GM18909 (cell line): Measurements from ENCODE around the gene MEF2A.

ENCODE experiments used
- ATAC-seq: cut with Tn5 transposase; IDR thresholded peaks from one replicate; pipeline ENCODE4 v1.9.1; 2021; ENCODE audit warnings: mild to moderate bottlenecking; ENCODE audit not compliant: unreplicated experiment, poor library complexity

The MEF2A gene

DNA sequence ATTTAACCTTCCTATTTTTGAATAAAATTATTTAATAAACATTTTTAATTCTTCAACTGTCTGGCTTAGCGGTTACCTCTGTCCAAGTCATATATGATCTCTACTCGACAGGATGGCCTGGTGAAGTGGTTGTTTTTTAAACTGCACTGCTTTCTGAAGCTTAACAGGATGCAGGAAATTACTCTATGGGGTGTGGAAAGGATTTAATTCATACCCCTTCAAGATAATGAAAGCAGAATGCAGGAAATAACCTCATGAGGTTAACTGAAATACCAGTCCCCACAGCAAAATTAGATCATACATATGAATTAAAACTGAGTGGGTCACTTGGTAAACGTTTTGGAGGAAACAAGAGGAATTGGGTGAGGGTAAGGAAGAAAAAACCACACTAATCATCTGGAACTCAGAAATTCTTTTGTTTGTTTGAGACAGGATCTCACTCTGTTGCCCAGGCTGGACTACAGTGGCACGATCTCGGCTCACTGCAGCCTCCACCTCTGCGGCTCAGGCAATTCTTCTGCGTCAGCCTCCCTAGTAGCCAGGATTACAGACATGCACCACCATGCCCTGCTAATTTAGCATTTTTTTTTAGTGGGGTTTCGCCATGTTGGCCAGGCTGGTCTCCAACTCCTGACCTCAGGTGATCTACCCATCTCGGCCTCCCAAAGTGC is 117.4 kb downstream of the MEF2A start:
- no peak for ATAC-seq

DNA sequence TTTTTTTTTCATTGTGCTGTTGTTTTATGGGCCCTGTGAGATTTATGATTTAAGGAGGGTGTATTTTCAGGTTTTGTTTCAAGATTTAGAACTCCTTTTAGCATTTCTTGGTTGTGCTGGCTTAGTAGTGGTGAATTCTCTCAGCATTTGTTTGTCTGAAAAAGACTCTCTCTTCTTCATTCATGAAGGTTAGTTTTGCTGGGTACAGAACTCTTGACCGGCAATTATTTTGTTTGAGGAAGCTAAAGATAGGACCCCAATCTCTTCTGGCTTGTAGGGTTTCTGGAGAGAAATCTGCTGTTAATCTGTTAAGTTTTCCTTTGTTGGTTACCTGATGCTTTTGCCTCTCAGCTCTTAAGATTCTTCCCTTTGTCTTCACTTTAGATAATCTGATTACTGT is 120.5 kb downstream of the MEF2A start:
- no peak for ATAC-seq

DNA sequence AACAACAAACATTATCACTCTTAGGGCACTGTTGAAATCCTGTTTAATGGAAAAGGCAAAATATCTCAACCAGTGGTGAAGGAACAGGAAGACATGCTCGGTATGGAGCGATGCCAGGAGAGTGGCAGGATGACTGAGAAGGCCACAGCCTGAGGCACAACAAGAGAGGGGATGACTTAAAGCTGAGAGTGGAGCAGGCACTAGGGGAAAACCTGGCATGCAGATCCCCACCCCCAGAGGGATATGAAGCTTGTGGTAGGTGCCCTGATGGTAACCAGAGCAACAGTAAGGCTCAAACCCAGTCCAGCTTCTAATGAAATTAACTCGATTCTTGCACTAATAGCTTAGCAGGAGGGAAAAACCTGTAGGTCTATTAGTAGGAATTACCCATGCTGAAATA is 127.0 kb downstream of the MEF2A start:
- ATAC-seq: no peak

DNA sequence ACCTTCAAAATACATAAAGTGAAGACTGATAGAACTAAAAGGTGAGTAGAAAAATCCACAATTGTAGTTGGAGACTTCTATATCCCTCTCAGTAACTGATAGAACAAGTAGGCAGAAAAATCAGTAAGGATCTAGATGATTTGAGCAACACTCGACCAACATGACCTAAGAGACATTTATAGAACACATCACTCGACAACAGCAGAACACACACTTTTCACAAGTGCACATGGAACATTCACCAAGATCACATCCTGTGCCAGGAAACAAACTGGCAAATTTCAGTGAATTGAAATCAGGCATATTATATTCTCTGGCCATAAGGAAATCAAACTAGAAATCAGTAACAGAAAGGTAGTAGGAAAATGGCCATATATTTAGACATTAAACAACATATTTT is 130.3 kb downstream of the MEF2A start:
- no peak for ATAC-seq

DNA sequence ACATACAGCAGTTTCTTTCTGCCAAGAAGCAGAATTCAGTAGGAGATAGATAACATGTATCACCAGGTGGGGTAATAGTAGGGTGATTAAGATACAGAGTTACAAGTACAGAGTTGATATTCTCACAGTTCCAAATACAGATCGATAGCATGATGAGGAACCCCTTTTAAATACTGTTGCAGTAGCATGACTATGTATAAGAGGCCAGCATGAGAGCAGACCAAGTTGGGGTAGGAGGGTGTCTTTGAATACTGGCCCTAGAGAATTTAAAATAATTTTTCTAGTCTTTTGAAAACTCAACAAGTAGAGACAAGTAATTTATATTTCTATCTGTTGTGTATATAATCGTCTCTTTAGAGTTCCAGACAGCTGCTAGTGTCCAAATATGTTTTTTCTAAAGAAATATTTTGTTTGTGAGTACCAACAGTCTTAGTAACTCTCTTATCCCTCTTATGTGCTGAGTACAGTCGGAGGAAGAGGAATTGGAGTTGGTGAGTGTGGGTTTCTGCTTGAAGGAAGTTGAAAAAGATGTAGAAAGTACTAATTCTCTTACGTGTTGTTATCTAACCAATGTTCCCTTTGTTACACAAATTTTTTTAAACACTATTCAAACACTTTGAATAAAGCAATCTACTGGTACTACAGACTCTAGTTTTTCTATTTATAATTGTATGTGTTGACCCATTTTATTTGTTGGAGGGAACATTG is 137.3 kb downstream of the MEF2A start:
- ATAC-seq: peak; percentile 17

DNA sequence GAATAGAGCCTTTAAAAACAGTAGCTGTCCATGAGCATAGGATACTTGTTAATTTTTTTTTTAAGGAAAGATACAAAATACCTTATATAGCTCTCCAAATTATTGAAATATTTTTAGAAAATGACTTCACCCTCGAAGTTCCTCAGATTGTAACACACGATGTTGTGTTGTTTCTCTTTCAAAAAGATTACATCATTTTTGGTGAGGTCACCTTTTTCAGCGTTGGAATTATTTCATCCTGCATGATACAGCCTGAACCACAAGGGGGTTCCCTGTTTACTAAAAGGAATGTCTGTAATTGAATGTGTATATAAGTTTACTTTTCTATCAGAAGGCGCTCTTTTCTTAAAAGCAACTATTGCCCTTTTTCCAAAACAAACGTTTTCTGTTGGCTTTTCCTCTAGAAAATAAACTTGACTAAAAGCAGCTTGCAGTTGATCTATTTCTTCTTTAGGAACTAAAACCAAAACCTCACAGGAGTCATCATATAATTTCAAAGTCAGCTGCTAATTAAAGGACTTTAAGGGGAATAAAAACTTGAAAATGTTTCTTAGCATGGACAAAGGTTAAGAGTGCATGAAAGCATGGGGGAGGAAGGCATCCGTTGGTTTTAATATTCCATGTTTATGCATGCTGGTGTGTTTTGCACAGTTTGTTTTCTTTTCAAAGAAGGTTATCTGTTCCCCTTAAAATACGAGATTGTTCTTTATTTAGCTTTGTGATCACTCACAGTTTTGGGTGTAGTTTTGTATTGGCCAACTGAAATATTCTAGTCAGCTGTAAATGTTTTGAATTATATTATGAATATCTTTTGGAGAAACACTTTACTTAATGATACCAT is 138.0 kb downstream of the MEF2A start:
- peak; percentile 59 for ATAC-seq

- peak; percentile 73 for ATAC-seq
These were observed 138.7 kb downstream of the MEF2A start for GRCh38 chr15:99704444-99704838.

DNA sequence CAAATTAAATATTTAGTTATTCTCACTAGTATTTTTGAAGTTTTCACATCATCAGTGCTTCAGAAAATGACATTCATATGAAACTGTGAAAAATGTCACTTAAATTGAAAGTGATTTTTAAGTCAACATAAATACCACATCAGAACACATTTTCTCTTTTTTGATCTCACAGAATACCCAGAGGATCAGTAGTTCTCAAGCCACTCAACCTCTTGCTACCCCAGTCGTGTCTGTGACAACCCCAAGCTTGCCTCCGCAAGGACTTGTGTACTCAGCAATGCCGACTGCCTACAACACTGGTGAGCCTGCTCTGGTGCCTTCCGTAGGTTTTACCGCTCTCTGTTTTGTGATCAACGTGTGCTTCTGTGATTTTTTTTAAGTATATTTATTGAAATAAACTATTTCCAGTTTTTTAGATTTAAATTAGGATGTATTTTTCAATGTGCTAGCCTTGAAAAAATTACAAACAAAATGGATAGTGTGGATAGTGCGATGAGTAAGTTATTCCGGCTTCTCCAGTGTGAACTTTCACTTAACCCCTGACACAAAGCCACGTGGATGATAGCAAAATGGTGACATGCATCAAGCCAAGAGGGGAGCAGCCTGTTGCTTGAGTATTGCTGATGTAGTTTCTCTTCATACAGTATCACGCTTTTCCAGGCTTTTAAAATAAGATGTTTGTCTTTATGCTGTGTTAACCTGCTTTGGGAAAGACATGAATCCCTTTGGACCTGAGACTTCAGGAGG is 140.9 kb downstream of the MEF2A start:
- ATAC-seq: no peak

GRCh38 chr15:99707473-99708270 is 141.9 kb downstream of the MEF2A start:
- ATAC-seq: no peak

- no peak for ATAC-seq
These were observed 142.8 kb downstream of the MEF2A start for GRCh38 chr15:99708563-99708962.

GRCh38 chr15:99709243-99709986 is 143.6 kb downstream of the MEF2A start:
- ATAC-seq: no peak

DNA sequence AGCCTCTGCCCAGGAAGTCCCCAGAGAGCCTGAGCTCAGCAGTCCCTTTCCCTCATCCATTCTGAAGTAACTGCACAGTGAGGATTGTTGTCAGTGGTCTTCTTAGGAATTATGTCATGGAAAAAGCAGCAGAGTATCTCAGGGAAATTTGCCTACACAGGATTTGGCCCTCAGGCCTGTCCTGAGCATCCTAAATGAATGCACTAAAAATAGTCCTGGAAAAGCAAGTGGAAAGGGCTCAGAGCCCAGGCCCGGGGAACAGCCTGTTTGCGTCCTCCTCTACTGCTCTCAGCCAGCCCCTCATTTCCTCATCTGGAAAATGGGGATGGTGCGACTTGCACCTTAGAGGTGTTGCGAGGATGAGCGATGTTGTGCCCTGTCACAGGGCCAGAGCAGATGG is 145.8 kb downstream of the MEF2A start:
- no peak for ATAC-seq

DNA sequence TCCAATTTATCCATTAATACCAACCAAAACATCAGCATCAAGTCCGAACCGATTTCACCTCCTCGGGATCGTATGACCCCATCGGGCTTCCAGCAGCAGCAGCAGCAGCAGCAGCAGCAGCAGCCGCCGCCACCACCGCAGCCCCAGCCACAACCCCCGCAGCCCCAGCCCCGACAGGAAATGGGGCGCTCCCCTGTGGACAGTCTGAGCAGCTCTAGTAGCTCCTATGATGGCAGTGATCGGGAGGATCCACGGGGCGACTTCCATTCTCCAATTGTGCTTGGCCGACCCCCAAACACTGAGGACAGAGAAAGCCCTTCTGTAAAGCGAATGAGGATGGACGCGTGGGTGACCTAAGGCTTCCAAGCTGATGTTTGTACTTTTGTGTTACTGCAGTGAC is 146.6 kb downstream of the MEF2A start:
- no peak for ATAC-seq

DNA sequence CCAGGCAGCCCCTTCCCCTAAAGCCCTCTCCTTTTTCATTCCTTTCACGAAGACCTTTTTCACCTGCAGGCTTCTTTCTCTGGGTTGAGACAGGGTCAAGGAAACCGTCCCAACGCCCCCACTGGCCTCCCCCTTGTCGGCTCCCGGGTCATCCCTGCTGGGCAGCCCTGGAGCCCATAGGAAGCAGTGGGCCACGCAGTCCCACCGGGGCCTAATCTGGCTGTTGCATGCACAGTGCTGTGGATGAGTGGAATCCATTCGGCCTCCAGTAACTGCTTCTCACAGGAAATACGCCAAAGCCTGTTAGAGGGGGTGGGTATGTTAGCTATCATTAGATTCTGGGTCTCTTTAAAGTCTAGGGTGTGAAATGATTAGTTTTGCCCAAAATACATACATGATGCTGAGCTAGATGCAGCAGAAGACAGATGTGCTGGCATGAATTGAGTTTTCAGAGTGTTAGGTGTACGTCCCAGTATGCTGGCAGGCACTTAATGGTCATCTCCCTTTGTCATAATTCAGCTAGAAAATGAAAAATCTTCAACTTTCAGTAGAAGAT is 150.8 kb downstream of the MEF2A start:
- ATAC-seq: no peak

- ATAC-seq: no peak
These were observed 151.6 kb downstream of the MEF2A start for GRCh38 chr15:99717161-99718009.

DNA sequence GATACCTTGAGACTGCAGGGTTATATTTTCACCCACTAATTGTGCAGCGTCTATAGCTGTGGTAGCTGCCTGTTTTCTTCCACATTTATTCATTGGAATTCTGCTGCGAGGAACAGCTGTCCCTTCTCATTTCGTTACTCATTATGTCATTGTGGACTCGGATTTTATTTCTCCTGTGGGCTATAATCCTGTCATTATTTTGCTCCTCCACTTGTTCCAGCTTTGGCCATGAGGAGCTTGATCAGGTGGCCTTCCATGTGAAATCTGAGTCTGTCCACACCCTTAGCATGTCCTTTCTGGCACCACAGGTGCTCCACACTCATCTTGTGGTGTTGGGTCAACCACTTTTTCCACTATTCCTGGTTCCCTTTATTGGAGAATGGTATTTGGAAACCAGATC is 152.6 kb downstream of the MEF2A start:
- ATAC-seq: no peak

GRCh38 chr15:99719096-99719541 is 153.3 kb downstream of the MEF2A start:
- peak; percentile 85 for ATAC-seq

GRCh38 chr15:99720533-99720932 is 154.7 kb downstream of the MEF2A start:
- no peak for ATAC-seq
